Measurements from ENCODE around the gene BAIAP2L1. TPM values are rescaled to one million over a fixed set of nuclear protein-coding genes. Genes with fewer than 3 reads are reported as not detected.

The BAIAP2L1 gene
- total RNA-seq, 1 donor from 2014 or later: 2.1 TPM

- intact Hi-C loops (cut with micrococcal nuclease): no loop called here
- H3K36me3 ChIP-seq: peaks cover 9% of the 10 kb centered on the region
- DNase-seq: no peak
- H3K27ac ChIP-seq (replicated peaks): no peak overlapping the region
- H3K4me1 ChIP-seq: peaks cover 3% of the 10 kb centered on the region
- H3K9me3 ChIP-seq (replicated peaks): no peaks in the 10 kb centered on the region
- no peaks in the 10 kb centered on the region for H3K27me3 ChIP-seq (ENCODE audit: low read depth)
- no peak overlapping the region for H3K4me3 ChIP-seq
- no peak for TF ChIP-seq CTCF (IDR thresholded peaks at IDR 0.05; ENCODE audit: borderline replicate concordance)
These were observed 100.1 kb downstream of the BAIAP2L1 start for GRCh38 chr7:98300595-98301372.

GRCh38 chr7:98297626-98298286 lies 103.1 kb downstream of the BAIAP2L1 start:
- intact Hi-C loops (cut with micrococcal nuclease): loop anchor here (10.0 kb wide), 1 partner anchor 107 kb away; the partner anchor contains the start of gene BAIAP2L1
- Histone ChIP-seq H3K4me1 (peaks cover 18% of the 10 kb centered on the region), H3K36me3 (peaks cover 30% of the 10 kb centered on the region), H3K4me3 (no peak overlapping the region), H3K27ac (replicated peaks) (no peak overlapping the region), H3K27me3 (ENCODE audit: low read depth) (no peaks in the 10 kb centered on the region), H3K9me3 (replicated peaks) (no peaks in the 10 kb centered on the region)
- no peak for DNase-seq
- TF ChIP-seq CTCF (IDR thresholded peaks at IDR 0.05; ENCODE audit: borderline replicate concordance): no peak

GRCh38 chr7:98296833-98297232 lies 104.1 kb downstream of the BAIAP2L1 start:
- TF ChIP-seq CTCF (IDR thresholded peaks at IDR 0.05; ENCODE audit: borderline replicate concordance): no peak
- Histone ChIP-seq H3K9me3 (replicated peaks) (no peaks in the 10 kb centered on the region), H3K36me3 (peaks cover 37% of the 10 kb centered on the region), H3K27me3 (ENCODE audit: low read depth) (no peaks in the 10 kb centered on the region), H3K27ac (replicated peaks) (no peak overlapping the region), H3K4me3 (no peak overlapping the region), H3K4me1 (peaks cover 27% of the 10 kb centered on the region)
- intact Hi-C loops (cut with micrococcal nuclease): loop anchor here (10.0 kb wide), 1 partner anchor 108 kb away; the partner anchor contains the start of gene BAIAP2L1
- no peak for DNase-seq

- no peak for DNase-seq
- Histone ChIP-seq H3K27ac (replicated peaks) (no peak overlapping the region), H3K27me3 (ENCODE audit: low read depth) (no peaks in the 10 kb centered on the region), H3K9me3 (replicated peaks) (no peaks in the 10 kb centered on the region), H3K4me1 (peaks cover 35% of the 10 kb centered on the region), H3K4me3 (no peak overlapping the region), H3K36me3 (peaks cover 47% of the 10 kb centered on the region)
- intact Hi-C loops (cut with micrococcal nuclease): loop anchor here (10.0 kb wide), 1 partner anchor 109 kb away; the partner anchor contains the start of gene BAIAP2L1
- no peak for TF ChIP-seq CTCF (IDR thresholded peaks at IDR 0.05; ENCODE audit: borderline replicate concordance)
These were observed 105.3 kb downstream of the BAIAP2L1 start for GRCh38 chr7:98295467-98296192.

- peak; percentile 67 for TF ChIP-seq CTCF (IDR thresholded peaks at IDR 0.05; ENCODE audit: borderline replicate concordance)
- Histone ChIP-seq H3K4me1 (peaks cover 38% of the 10 kb centered on the region), H3K36me3 (peaks cover 49% of the 10 kb centered on the region), H3K27ac (replicated peaks) (peak overlapping the region; percentile 12), H3K4me3 (no peak overlapping the region), H3K9me3 (replicated peaks) (no peaks in the 10 kb centered on the region), H3K27me3 (ENCODE audit: low read depth) (no peaks in the 10 kb centered on the region)
- no peak for DNase-seq
- intact Hi-C loops (cut with micrococcal nuclease): loop anchor here (10.0 kb wide), 1 partner anchor 110 kb away; the partner anchor contains the start of gene BAIAP2L1
These were observed 106.0 kb downstream of the BAIAP2L1 start for GRCh38 chr7:98294798-98295382.

Measured in left ventricle myocardium inferior (tissue), 1 donor.